HG03378 (cell line): ENCODE measurements around the gene FYN.

Experiments
- ATAC-seq: cut with Tn5 transposase; IDR thresholded peaks from one replicate; pipeline ENCODE4 v1.9.1; 2021; ENCODE audit warnings: mild to moderate bottlenecking, moderate library complexity; ENCODE audit not compliant: unreplicated experiment

FYN gene

GRCh38 chr6:111884068-111884467, 10.8 kb upstream of the FYN start:
- ATAC-seq, result no peak

GRCh38 chr6:111880181-111880888, 7.1 kb upstream of the FYN start:
- ATAC-seq, result no peak

GRCh38 chr6:111875741-111876140, 2.5 kb upstream of the FYN start:
- ATAC-seq, result no peak

- ATAC-seq, result no peak
Measured at GRCh38 chr6:111874025-111874415, 768 bp upstream of the FYN start.

- ATAC-seq, result peak; percentile 1
Measured at GRCh38 chr6:111872401-111873177, 663 bp downstream of the FYN start.

GRCh38 chr6:111871725-111872400, 1.4 kb downstream of the FYN start:
- ATAC-seq, result no peak

GRCh38 chr6:111871207-111871606, 2.0 kb downstream of the FYN start:
- ATAC-seq, result no peak

GRCh38 chr6:111870742-111871064, 2.5 kb downstream of the FYN start:
- ATAC-seq, result no peak

GRCh38 chr6:111870051-111870741, 3.1 kb downstream of the FYN start:
- ATAC-seq, result no peak

GRCh38 chr6:111866857-111867256, 6.4 kb downstream of the FYN start:
- ATAC-seq, result no peak

- ATAC-seq, result no peak
Measured at GRCh38 chr6:111865909-111866546, 7.2 kb downstream of the FYN start.

GRCh38 chr6:111865049-111865585, 8.1 kb downstream of the FYN start:
- no peak for ATAC-seq

GRCh38 chr6:111864138-111865048, 8.9 kb downstream of the FYN start:
- no peak for ATAC-seq

GRCh38 chr6:111862741-111863140, 10.5 kb downstream of the FYN start:
- no peak for ATAC-seq

- no peak for ATAC-seq
Measured at GRCh38 chr6:111862314-111862713, 10.9 kb downstream of the FYN start.

GRCh38 chr6:111861431-111861885, 11.8 kb downstream of the FYN start:
- ATAC-seq, result no peak

GRCh38 chr6:111858347-111858746, 14.9 kb downstream of the FYN start:
- ATAC-seq, result no peak

GRCh38 chr6:111857674-111858337, 15.4 kb downstream of the FYN start:
- no peak for ATAC-seq

- no peak for ATAC-seq
Measured at GRCh38 chr6:111855753-111856152, 17.5 kb downstream of the FYN start.
